Measurements from ENCODE around the gene PPFIBP2.

The PPFIBP2 gene

GRCh38 chr11:7635708-7636107, 121.9 kb downstream of the PPFIBP2 start:
- no peaks in the 10 kb centered on the region for H3K9me3 ChIP-seq (replicated peaks; ENCODE audit: insufficient read depth, low read length)
- no peaks in the 10 kb centered on the region for H3F3A ChIP-seq (ENCODE audit: insufficient read depth, low read length)
- no peaks in the 10 kb centered on the region for H3K36me3 ChIP-seq (replicated peaks; ENCODE audit: insufficient read depth, low read length)
- DNase-seq = no peak
- H3K4me1 ChIP-seq (ENCODE audit: low read length) = peaks cover 10% of the 10 kb centered on the region
- no peak overlapping the region for H3K27ac ChIP-seq (ENCODE audit: low read length)
- H2AFZ ChIP-seq (ENCODE audit: low read length) = no peak overlapping the region
- H3K79me2 ChIP-seq (ENCODE audit: low read length) = no peaks in the 10 kb centered on the region
- H3K4me2 ChIP-seq (ENCODE audit: low read depth, low read length) = no peak overlapping the region
- H3K4me3 ChIP-seq (ENCODE audit: low read length) = no peak overlapping the region
- no peak overlapping the region for H3K9ac ChIP-seq (ENCODE audit: low read length)
- H4K20me1 ChIP-seq (ENCODE audit: insufficient read depth, low read length) = no peaks in the 10 kb centered on the region
- no peaks in the 10 kb centered on the region for H3K9me2 ChIP-seq (replicated peaks; ENCODE audit: insufficient read depth, low read length)
- no peak for TF ChIP-seq CTCF (IDR thresholded peaks at IDR 0.05; ENCODE audit: low read length)
- TF ChIP-seq EZH2phosphoT487 (IDR thresholded peaks at IDR 0.05; ENCODE audit: low read length) = no peak
- TF ChIP-seq EZH2 (optimal IDR thresholded peaks at IDR 0.05; ENCODE audit: low read depth, low read length) = no peak
- no peaks in the 10 kb centered on the region for H3K27me3 ChIP-seq (replicated peaks; ENCODE audit: insufficient read depth, low read length)

- no peaks in the 10 kb centered on the region for H3K9me3 ChIP-seq (replicated peaks; ENCODE audit: insufficient read depth, low read length)
- no peak overlapping the region for H3K9ac ChIP-seq (ENCODE audit: low read length)
- H3K27me3 ChIP-seq (replicated peaks; ENCODE audit: insufficient read depth, low read length) = no peaks in the 10 kb centered on the region
- no peaks in the 10 kb centered on the region for H3K9me2 ChIP-seq (replicated peaks; ENCODE audit: insufficient read depth, low read length)
- no peaks in the 10 kb centered on the region for H3K79me2 ChIP-seq (ENCODE audit: low read length)
- TF ChIP-seq CTCF (IDR thresholded peaks at IDR 0.05; ENCODE audit: low read length) (no peak), EZH2 (optimal IDR thresholded peaks at IDR 0.05; ENCODE audit: low read depth, low read length) (no peak), EZH2phosphoT487 (IDR thresholded peaks at IDR 0.05; ENCODE audit: low read length) (no peak)
- H4K20me1 ChIP-seq (ENCODE audit: insufficient read depth, low read length) = no peaks in the 10 kb centered on the region
- H3K4me2 ChIP-seq (ENCODE audit: low read depth, low read length) = no peak overlapping the region
- H3K27ac ChIP-seq (ENCODE audit: low read length) = no peak overlapping the region
- no peak overlapping the region for H3K4me3 ChIP-seq (ENCODE audit: low read length)
- no peaks in the 10 kb centered on the region for H3K36me3 ChIP-seq (replicated peaks; ENCODE audit: insufficient read depth, low read length)
- H3K4me1 ChIP-seq (ENCODE audit: low read length) = peaks cover 10% of the 10 kb centered on the region
- H3F3A ChIP-seq (ENCODE audit: insufficient read depth, low read length) = no peaks in the 10 kb centered on the region
- H2AFZ ChIP-seq (ENCODE audit: low read length) = no peak overlapping the region
- no peak for DNase-seq
Measured at GRCh38 chr11:7636350-7636749, 122.6 kb downstream of the PPFIBP2 start.

GRCh38 chr11:7637447-7638157, 123.8 kb downstream of the PPFIBP2 start:
- H3K4me2 ChIP-seq (ENCODE audit: low read depth, low read length) = no peak overlapping the region
- no peak overlapping the region for H3K9ac ChIP-seq (ENCODE audit: low read length)
- no peaks in the 10 kb centered on the region for H4K20me1 ChIP-seq (ENCODE audit: insufficient read depth, low read length)
- H3K27me3 ChIP-seq (replicated peaks; ENCODE audit: insufficient read depth, low read length) = no peaks in the 10 kb centered on the region
- H3K4me3 ChIP-seq (ENCODE audit: low read length) = no peak overlapping the region
- TF ChIP-seq CTCF (IDR thresholded peaks at IDR 0.05; ENCODE audit: low read length) (no peak), EZH2 (optimal IDR thresholded peaks at IDR 0.05; ENCODE audit: low read depth, low read length) (no peak), EZH2phosphoT487 (IDR thresholded peaks at IDR 0.05; ENCODE audit: low read length) (no peak)
- no peaks in the 10 kb centered on the region for H3K36me3 ChIP-seq (replicated peaks; ENCODE audit: insufficient read depth, low read length)
- no peak for DNase-seq
- H3K79me2 ChIP-seq (ENCODE audit: low read length) = no peaks in the 10 kb centered on the region
- H3K27ac ChIP-seq (ENCODE audit: low read length) = no peak overlapping the region
- H3K9me3 ChIP-seq (replicated peaks; ENCODE audit: insufficient read depth, low read length) = no peaks in the 10 kb centered on the region
- H2AFZ ChIP-seq (ENCODE audit: low read length) = no peak overlapping the region
- no peaks in the 10 kb centered on the region for H3F3A ChIP-seq (ENCODE audit: insufficient read depth, low read length)
- no peaks in the 10 kb centered on the region for H3K9me2 ChIP-seq (replicated peaks; ENCODE audit: insufficient read depth, low read length)
- H3K4me1 ChIP-seq (ENCODE audit: low read length) = peaks cover 10% of the 10 kb centered on the region
